H1 (cell line): ENCODE results near the gene SCAMP3. TPM values are rescaled to one million over a fixed set of nuclear protein-coding genes. Genes with fewer than 3 reads are reported as not detected.

Experiments
- CTCF ChIA-PET: fragments of 300-600 bp; sonication (Branson Sonifier 250); formaldehyde crosslinking; loops from one replicate; lab custom pipeline; 2021; ENCODE audit not compliant: partially characterized antibody; lab: Charles Lee
- POLR2A ChIA-PET: fragments of 300-600 bp; sonication (Branson Sonifier 250); formaldehyde crosslinking; loops from one replicate; lab custom pipeline; 2021; ENCODE audit warnings: inconsistent platforms; ENCODE audit not compliant: partially characterized antibody; lab: Charles Lee
- DNase-seq, 2 experiments: peaks; one replicate each; pipeline versions ENCODE4 v3.0.0 to v3.0.0-alpha.2; 2010 to 2022; ENCODE audit warnings: low spot score in 2 of 2, low read depth in 1 of 2, mixed read lengths in 1 of 2
- FAIRE-seq: peaks from 2 replicates; lab custom pipeline; 2011; peaks lifted over from hg19 to GRCh38; lab: Jason Lieb, UNC
- H2AFZ ChIP-seq: 2 replicates; pipeline ENCODE4 v1.8.1; 2012; ENCODE audit warnings: low read length, inconsistent platforms
- H2AK5ac ChIP-seq: 2 replicates; pipeline ENCODE4 v1.6.1; 2013; ENCODE audit warnings: low read depth, low read length
- H2BK120ac ChIP-seq: replicated peaks from 2 replicates; pipeline ENCODE3; 2013; ENCODE audit warnings: low read depth, low read length, inconsistent platforms
- H2BK12ac ChIP-seq: 2 replicates; pipeline ENCODE4 v1.6.1; 2013; ENCODE audit warnings: low read depth, low read length
- H2BK15ac ChIP-seq: 2 replicates; pipeline ENCODE4 v1.6.1; 2013; ENCODE audit warnings: low read length
- H2BK20ac ChIP-seq: 2 replicates; pipeline ENCODE4 v1.6.1; 2013; ENCODE audit warnings: low read length
- H2BK5ac ChIP-seq: 2 replicates; pipeline ENCODE4 v1.6.1; 2013; ENCODE audit warnings: low read depth, low read length
- H3K14ac ChIP-seq: 2 replicates; pipeline ENCODE4 v1.6.1; 2013; ENCODE audit warnings: inconsistent platforms; ENCODE audit not compliant: insufficient read length
- H3K18ac ChIP-seq: 2 replicates; pipeline ENCODE4 v1.6.1; 2013; ENCODE audit warnings: low read length; ENCODE audit errors: extremely low read depth
- H3K23ac ChIP-seq: 2 replicates; pipeline ENCODE4 v1.6.1; 2013; ENCODE audit warnings: inconsistent platforms; ENCODE audit not compliant: insufficient read length
- H3K23me2 ChIP-seq: 2 replicates; pipeline ENCODE4 v1.6.1; 2013; ENCODE audit warnings: low read depth, low read length
- H3K27ac ChIP-seq: 2 replicates; pipeline ENCODE4 v1.6.1; 2011; ENCODE audit warnings: low read depth, low read length, inconsistent platforms
- H3K27me3 ChIP-seq, 4 experiments: replicated peaks in 1 of 4; 1 replicate in 1 of 4; 2 replicates in 3 of 4; pipeline versions ENCODE4 v1.6.1 to v1.8.1; 2011 to 2013; ENCODE audit warnings: low read length in 3 of 4, mild to moderate bottlenecking in 3 of 4, inconsistent platforms in 2 of 4, mixed read lengths in 2 of 4, moderate library complexity in 1 of 4; ENCODE audit not compliant: control insufficient read depth in 3 of 4, insufficient read depth in 3 of 4; ENCODE audit errors: extremely low read depth in 1 of 4
- H3K36me3 ChIP-seq, 4 experiments: 2 replicates each; pipeline versions ENCODE4 v1.6.1 to v1.8.1; 2011 to 2013; ENCODE audit warnings: mild to moderate bottlenecking in 4 of 4, low read length in 3 of 4, moderate library complexity in 2 of 4, control low read depth in 1 of 4, inconsistent platforms in 1 of 4; ENCODE audit not compliant: insufficient read depth in 4 of 4, control insufficient read depth in 2 of 4
- H3K4ac ChIP-seq: replicated peaks from 2 replicates; pipeline ENCODE3; 2013; ENCODE audit warnings: low read length, low read depth, mixed read lengths, inconsistent platforms; ENCODE audit not compliant: insufficient read length
- H3K4me1 ChIP-seq, 4 experiments: replicated peaks in 1 of 4; 1 replicate in 1 of 4; 2 replicates in 3 of 4; pipeline versions ENCODE4 v1.6.1 to v1.8.1; 2011 to 2013; ENCODE audit warnings: low read length in 3 of 4, inconsistent platforms in 2 of 4, mixed read lengths in 1 of 4; ENCODE audit not compliant: insufficient read depth in 4 of 4, control insufficient read depth in 3 of 4
- H3K4me2 ChIP-seq, 2 experiments: 2 replicates each; pipeline versions ENCODE4 v1.6.1 to v1.8.1; 2011 to 2013; ENCODE audit warnings: low read depth in 2 of 2, low read length in 2 of 2, control low read depth in 1 of 2, inconsistent platforms in 1 of 2, mild to moderate bottlenecking in 1 of 2; ENCODE audit not compliant: insufficient read depth in 1 of 2
- H3K4me3 ChIP-seq, 4 experiments: fragments of 200-600, 300-600 bp in 1 of 4; sonication (generic), shearing (Covaris generic), sonication (Bioruptor Twin) in 1 of 4; 2 replicates each; pipeline versions ENCODE4 v1.5.1 to v1.8.1; 2011 to 2016; ENCODE audit warnings: low read length in 4 of 4, low read depth in 3 of 4, control low read depth in 2 of 4, inconsistent platforms in 2 of 4, mild to moderate bottlenecking in 2 of 4, mixed read lengths in 1 of 4, moderate library complexity in 1 of 4; ENCODE audit not compliant: insufficient read depth in 2 of 4; ENCODE audit errors: extremely low read depth in 1 of 4
- H3K56ac ChIP-seq: replicated peaks from 2 replicates; pipeline ENCODE3; 2013; ENCODE audit warnings: low read depth, mild to moderate bottlenecking, mixed read lengths, low read length, inconsistent platforms; ENCODE audit not compliant: insufficient read length
- H3K79me1 ChIP-seq: 2 replicates; pipeline ENCODE4 v1.6.1; 2013; ENCODE audit warnings: low read depth, low read length, control low read depth
- H3K79me2 ChIP-seq, 2 experiments: 2 replicates each; pipeline versions ENCODE4 v1.6.1 to v1.8.1; 2012 to 2013; ENCODE audit warnings: low read length in 2 of 2, mild to moderate bottlenecking in 2 of 2, inconsistent platforms in 1 of 2; ENCODE audit not compliant: insufficient read depth in 2 of 2, control insufficient read depth in 1 of 2
- H3K9ac ChIP-seq, 4 experiments: replicated peaks in 1 of 4; 1 replicate in 1 of 4; 2 replicates in 3 of 4; pipeline versions ENCODE4 v1.6.1 to v1.8.1; 2011 to 2013; ENCODE audit warnings: low read depth in 3 of 4, low read length in 3 of 4, control low read depth in 2 of 4, mild to moderate bottlenecking in 2 of 4, moderate library complexity in 2 of 4, inconsistent platforms in 1 of 4; ENCODE audit errors: extremely low read depth in 1 of 4
- H3K9me3 ChIP-seq, 2 experiments: 2 replicates each; pipeline versions ENCODE4 v1.6.1 to v1.8.1; 2012 to 2013; ENCODE audit warnings: mild to moderate bottlenecking in 2 of 2, moderate library complexity in 2 of 2, control low read depth in 1 of 2, inconsistent platforms in 1 of 2, low read depth in 1 of 2, low read length in 1 of 2, mixed read lengths in 1 of 2; ENCODE audit not compliant: insufficient read depth in 2 of 2
- H4K20me1 ChIP-seq, 2 experiments: replicated peaks in 1 of 2; 2 replicates each; pipeline versions ENCODE3 to v1.8.1; 2011 to 2013; ENCODE audit warnings: inconsistent platforms in 2 of 2, low read length in 2 of 2, mild to moderate bottlenecking in 1 of 2; ENCODE audit not compliant: insufficient read depth in 2 of 2, control insufficient read depth in 1 of 2
- H4K5ac ChIP-seq: 2 replicates; pipeline ENCODE4 v1.6.1; 2013; ENCODE audit warnings: low read length, low read depth, mixed read lengths, inconsistent platforms; ENCODE audit not compliant: insufficient read length
- H4K8ac ChIP-seq: 2 replicates; pipeline ENCODE4 v1.8.0; 2013; ENCODE audit warnings: mild to moderate bottlenecking, moderate library complexity, low read length, inconsistent platforms; ENCODE audit not compliant: insufficient read depth; ENCODE audit errors: extremely low read depth
- H4K91ac ChIP-seq: replicated peaks from 2 replicates; pipeline ENCODE3; 2013; ENCODE audit warnings: low read length, mixed read lengths, inconsistent platforms; ENCODE audit not compliant: insufficient read length
- CEBPB ChIP-seq: IDR thresholded peaks from 2 replicates; pipeline ENCODE4 v1.6.1; 2012; ENCODE audit warnings: low read depth, low read length
- CHD1 ChIP-seq: IDR thresholded peaks from 2 replicates; pipeline ENCODE4 v1.6.1; 2012; ENCODE audit warnings: low read depth, low read length, improper control_type of control experiment
- CREB1 ChIP-seq: IDR thresholded peaks from 2 replicates; pipeline ENCODE4 v1.6.1; 2012; ENCODE audit warnings: inconsistent platforms
- CTBP2 ChIP-seq: IDR thresholded peaks from 2 replicates; pipeline ENCODE4 v1.7.0; 2011; ENCODE audit warnings: borderline replicate concordance, mild to moderate bottlenecking, moderate library complexity, mixed read lengths, low read length; ENCODE audit not compliant: insufficient read depth, insufficient read length
- EP300 ChIP-seq, 2 experiments: IDR thresholded peaks; 1 replicate in 1 of 2; 2 replicates in 1 of 2; pipeline ENCODE4 v1.6.1; 2011 to 2012; ENCODE audit warnings: low read depth in 2 of 2, low read length in 2 of 2, mild to moderate bottlenecking in 2 of 2, borderline replicate concordance in 1 of 2, inconsistent platforms in 1 of 2, moderate library complexity in 1 of 2
- JUN ChIP-seq: IDR thresholded peaks from 2 replicates; pipeline ENCODE4 v1.6.1; 2011; ENCODE audit warnings: low read depth, mild to moderate bottlenecking, improper control_type of control experiment, low read length
- PHF8 ChIP-seq: fragments of 200-600 bp; sonication (generic); conservative IDR thresholded peaks from 2 replicates; pipeline ENCODE4 v1.7.1; 2012; ENCODE audit warnings: low read depth, mild to moderate bottlenecking, inconsistent platforms, low read length, moderate library complexity
- RAD21 ChIP-seq, 2 experiments: IDR thresholded peaks in 1 of 2; conservative IDR thresholded peaks in 1 of 2; 2 replicates each; pipeline ENCODE4 v1.6.1; 2011; ENCODE audit warnings: low read depth in 2 of 2, low read length in 2 of 2, improper control_type of control experiment in 1 of 2, inconsistent platforms in 1 of 2, mild to moderate bottlenecking in 1 of 2, moderate library complexity in 1 of 2
- SIRT6 ChIP-seq: IDR thresholded peaks from one replicate; pipeline ENCODE4 v1.7.1; 2012; ENCODE audit warnings: low read length, inconsistent platforms
- SIX5 ChIP-seq: IDR thresholded peaks from 2 replicates; pipeline ENCODE4 v1.6.1; 2011; ENCODE audit warnings: mild to moderate bottlenecking, low read depth, low read length
- SP2 ChIP-seq: IDR thresholded peaks from 2 replicates; pipeline ENCODE4 v1.6.1; 2012; ENCODE audit warnings: mild to moderate bottlenecking, low read length, inconsistent platforms
- TAF7 ChIP-seq: optimal IDR thresholded peaks from 2 replicates; pipeline ENCODE3; 2011; ENCODE audit warnings: low read depth, mild to moderate bottlenecking, inconsistent platforms, low read length, moderate library complexity, borderline replicate concordance
- TEAD4 ChIP-seq: IDR thresholded peaks from 2 replicates; pipeline ENCODE4 v1.6.1; 2012; ENCODE audit warnings: low read depth, low read length, inconsistent platforms, mixed read lengths
- WGBS, 2 experiments: shearing (Covaris generic) in 1 of 2; methylation state at CpG; one replicate each; pipeline versions ENCODE4 v1.1.6 to v1.1.7; 2013 to 2015; ENCODE audit warnings: low lambda C conversion rate in 2 of 2, mixed read lengths in 2 of 2, inconsistent platforms in 1 of 2, low coverage in 1 of 2, missing lambda C conversion rate in 1 of 2; ENCODE audit not compliant: insufficient replicate concordance in 2 of 2, insufficient coverage in 1 of 2, insufficient read length in 1 of 2; ENCODE audit errors: extremely low coverage in 1 of 2, missing lambda C conversion rate in 1 of 2; 5-methylcytosine and 5-hydroxymethylcytosine counted together
- polyA plus RNA-seq, 7 experiments: library from polyadenylated mRNA; depleted of rRNA in 3 of 7; stranded (reverse) in 5 of 7; unstranded in 2 of 7; fragments of >200 nt in 5 of 7; fragments of 200-250 nt in 2 of 7; gene quantifications; 1 replicate in 5 of 7; 2 replicates in 1 of 7; 4 replicates in 1 of 7; pipeline versions ENCODE4 v1.2.1 to v1.2.3, GENCODE V29; 2011 to 2013; ENCODE audit warnings: missing spikeins in 2 of 7, mixed read lengths in 2 of 7
- total RNA-seq: library from RNA; stranded (reverse); fragmentation: NEBNext Ultra II Directional; extraction: Animal tissue kit (Norgen Biotek cat#: 25700); gene quantifications from 2 replicates; pipeline ENCODE4 v1.2.1, GENCODE V29; 2021

Gene SCAMP3
- total and polyA plus RNA-seq, 2 of the 8 experiments (the other 6 are each of a cell fraction or from before 2014, with no cell fraction given), result 48.9 to 143 TPM

DNA sequence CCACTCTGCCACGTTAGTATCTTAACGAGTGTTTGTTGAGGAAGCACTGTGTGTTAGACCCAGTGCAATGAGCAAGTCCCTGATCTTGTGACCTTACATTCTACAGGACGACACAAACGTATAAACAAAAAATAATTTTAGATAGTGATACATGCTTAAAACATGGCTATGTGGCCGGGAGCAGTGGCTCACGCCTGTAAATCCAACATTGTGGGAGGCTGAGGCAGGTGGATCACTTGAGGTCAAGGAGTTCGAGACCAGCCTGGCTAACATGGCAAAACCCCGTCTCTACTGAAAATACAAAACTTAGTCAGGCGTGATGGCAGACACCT, 34.1 kb downstream of the SCAMP3 start:
- Histone ChIP-seq H4K5ac (peak overlapping the region; percentile 98), H3K79me1 (no peaks in the 10 kb centered on the region), H3K27ac (peak overlapping the region; percentile 91), H3K9ac (peak overlapping the region in 3 of 4 experiments; percentile 88 to 95 (median 91); a peak in 6 of 7 replicates), H3K4me3 (peak overlapping the region; percentile 48 to 83 (median 59); a peak in 7 of 8 replicates), H4K91ac (peak overlapping the region; percentile 17), H4K8ac (no peak overlapping the region; the same call in 1 of the 2 replicates), H2AFZ (peak overlapping the region; percentile 28; the same call in 1 of the 2 replicates), H3K18ac (peak overlapping the region; percentile 80), H3K79me2 (peaks cover 0 to 9% of the 10 kb centered on the region in 2 experiments; a peak in 1 of 4 replicates), H3K4ac (peak overlapping the region; percentile 47), H3K27me3 (peaks cover 0 to 2% (median 0%) of the 10 kb centered on the region in 4 experiments; a peak in 1 of 7 replicates), H3K9me3 (no peaks in the 10 kb centered on the region), H3K56ac (no peak overlapping the region), H3K36me3 (peaks cover 0 to 3% (median 0%) of the 10 kb centered on the region in 4 experiments; a peak in 1 of 8 replicates), H3K4me1 (peaks cover 0 to 14% (median 4%) of the 10 kb centered on the region in 4 experiments; a peak in 5 of 7 replicates), H2BK120ac (peak overlapping the region; percentile 49), H2BK5ac (peak overlapping the region; percentile 72), H4K20me1 (peaks cover 0 to 2% of the 10 kb centered on the region in 2 experiments), H3K14ac (no peak overlapping the region), H2BK12ac (peak overlapping the region; percentile 56; the same call in 1 of the 2 replicates), H2BK15ac (peak overlapping the region; percentile 21), H2AK5ac (peak overlapping the region; percentile 84; the same call in 1 of the 2 replicates), H3K23ac (no peak overlapping the region), H3K4me2 (peak overlapping the region; percentile 73 to 75), H2BK20ac (no peak overlapping the region), H3K23me2 (0 out of 2 replicates have a peak, but pooled peaks cover 10% of the 10 kb centered on the region)
- DNase-seq (no peak), FAIRE-seq (no peak)
- POLR2A ChIA-PET, result interaction anchor here (0.7 to 11.9 kb wide), 12 partner anchors 9 to 86 kb away, joined by 3 to 235 read pairs (median 6); partner anchors contain the start of genes MTX1, SCAMP3 and THBS3
- CTCF ChIA-PET, result interaction anchor here (0.8 to 7.2 kb wide), 9 partner anchors 9 to 143 kb away, joined by 3 to 62 read pairs (median 4); partner anchors contain the start of genes MTX1 and THBS3
- WGBS, 2 experiments, result 60% methylated on average over 9 of the region's 9 CpGs; no CpG with 5 or more reads in 1 of the 2 experiments
- TF ChIP-seq PHF8 (no peak), CHD1 (no peak), SIRT6 (no peak), TAF7 (no peak), CTBP2 (no peak), SIX5 (no peak), CEBPB (no peak), TEAD4 (no peak), CREB1 (no peak), EP300 (IDR thresholded peaks at IDR 0.05; ENCODE audit: borderline replicate concordance in 1 of 2, low read depth in 2 of 2, low read length in 2 of 2) (no peak), SP2 (no peak), JUN (no peak), RAD21 (IDR thresholded peaks at IDR 0.05 in 1 of 2, conservative IDR thresholded peaks at IDR 0.05 in 1 of 2; ENCODE audit: low read depth in 2 of 2, low read length in 2 of 2) (no peak)
